ENCODE data around the gene VTN.

GRCh38 chr17:28397275-28397674 lies 27.2 kb upstream of the VTN start:
- TF ChIP-seq, protein P1, sequence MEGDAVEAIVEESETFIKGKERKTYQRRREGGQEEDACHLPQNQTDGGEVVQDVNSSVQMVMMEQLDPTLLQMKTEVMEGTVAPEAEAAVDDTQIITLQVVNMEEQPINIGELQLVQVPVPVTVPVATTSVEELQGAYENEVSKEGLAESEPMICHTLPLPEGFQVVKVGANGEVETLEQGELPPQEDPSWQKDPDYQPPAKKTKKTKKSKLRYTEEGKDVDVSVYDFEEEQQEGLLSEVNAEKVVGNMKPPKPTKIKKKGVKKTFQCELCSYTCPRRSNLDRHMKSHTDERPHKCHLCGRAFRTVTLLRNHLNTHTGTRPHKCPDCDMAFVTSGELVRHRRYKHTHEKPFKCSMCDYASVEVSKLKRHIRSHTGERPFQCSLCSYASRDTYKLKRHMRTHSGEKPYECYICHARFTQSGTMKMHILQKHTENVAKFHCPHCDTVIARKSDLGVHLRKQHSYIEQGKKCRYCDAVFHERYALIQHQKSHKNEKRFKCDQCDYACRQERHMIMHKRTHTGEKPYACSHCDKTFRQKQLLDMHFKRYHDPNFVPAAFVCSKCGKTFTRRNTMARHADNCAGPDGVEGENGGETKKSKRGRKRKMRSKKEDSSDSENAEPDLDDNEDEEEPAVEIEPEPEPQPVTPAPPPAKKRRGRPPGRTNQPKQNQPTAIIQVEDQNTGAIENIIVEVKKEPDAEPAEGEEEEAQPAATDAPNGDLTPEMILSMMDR (IDR thresholded peaks at IDR 0.05; ENCODE audit: low read length), result no peak
- TF ChIP-seq EZH2 (IDR thresholded peaks at IDR 0.05; ENCODE audit: borderline replicate concordance, low read length), result no peak

All from OCI-LY1 (cell line).